NCI-H187 (cell line): ENCODE measurements around the gene CRTC3.
A peak's percentile ranks its signal among the peaks of the same experiment; 100 is the strongest.

Source experiments
- DNase-seq, 2 experiments: peaks; one replicate each; lab custom pipeline; 2025; lab: John Stamatoyannopoulos, UW

Gene CRTC3

DNA sequence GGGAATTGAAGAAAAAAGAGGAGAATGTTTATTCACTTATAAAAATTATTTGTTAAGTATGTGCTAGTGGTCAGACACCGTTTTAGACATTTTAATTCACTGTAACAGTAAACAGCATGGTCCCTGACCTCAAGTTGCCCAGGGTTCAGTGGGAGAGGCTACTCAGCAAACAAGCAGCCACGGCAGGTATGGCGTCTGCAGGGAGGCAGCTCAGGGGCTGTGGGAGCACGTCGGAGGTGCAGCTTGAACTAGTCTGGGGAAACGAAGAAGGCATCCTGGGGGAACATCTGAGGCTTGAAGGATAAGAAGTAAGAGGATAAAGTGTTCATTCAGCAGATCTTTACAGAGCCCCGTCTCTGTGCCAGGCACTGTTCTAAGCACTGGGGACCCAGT is 66.0 kb downstream of the CRTC3 start:
- DNase-seq, result no peak

GRCh38 chr15:90596943-90597342 is 67.2 kb downstream of the CRTC3 start:
- no peak for DNase-seq

DNA sequence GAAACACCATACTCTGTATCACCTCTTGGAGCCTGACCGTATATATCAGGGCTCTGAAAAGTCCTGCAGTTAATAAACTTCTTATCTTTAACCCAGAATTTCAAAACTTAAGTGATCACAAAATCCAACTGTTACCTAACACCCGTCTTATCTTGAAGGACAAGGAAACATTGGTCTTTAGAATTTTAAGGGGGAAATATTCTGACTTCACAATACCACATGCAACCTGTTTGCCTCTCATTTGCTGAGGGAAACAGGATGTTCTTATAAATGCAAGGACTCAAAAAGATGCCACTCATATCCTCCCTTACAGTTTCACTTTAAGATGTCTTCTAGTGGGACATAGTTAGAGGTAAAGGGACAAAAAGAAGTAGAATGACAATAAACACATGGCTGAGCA is 67.9 kb downstream of the CRTC3 start:
- no peak for DNase-seq

DNA sequence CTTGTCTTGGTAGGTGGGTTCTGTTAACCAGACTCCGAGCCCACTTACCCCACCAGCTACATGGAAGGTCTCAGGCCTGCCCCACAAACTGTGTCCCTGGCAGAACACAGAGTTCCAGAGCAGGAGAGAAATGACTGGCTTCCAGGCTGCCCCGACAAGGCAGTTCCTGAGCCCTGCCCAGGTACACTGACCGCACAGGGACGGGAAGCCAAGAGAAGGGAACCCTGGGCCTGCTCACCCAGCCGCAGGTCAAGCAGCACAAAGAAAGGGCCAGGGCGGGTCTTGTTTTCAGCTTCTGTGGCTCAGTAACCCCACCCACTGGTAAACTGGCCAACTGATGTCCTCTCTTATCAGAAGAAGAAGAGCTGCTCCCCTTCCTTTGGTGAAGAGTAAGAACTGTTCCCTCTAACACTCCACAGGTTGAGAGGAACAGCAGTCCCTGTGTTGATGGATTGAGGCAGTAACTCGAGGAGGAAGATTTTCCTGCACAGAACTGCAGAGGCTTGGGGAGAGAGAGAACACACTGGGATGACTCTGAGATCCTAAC is 68.4 kb downstream of the CRTC3 start:
- no peak for DNase-seq

- DNase-seq, result no peak
Measured at GRCh38 chr15:90598679-90599078, 69.0 kb downstream of the CRTC3 start.

- DNase-seq, result no peak
Measured at GRCh38 chr15:90599116-90599515, 69.4 kb downstream of the CRTC3 start.

DNA sequence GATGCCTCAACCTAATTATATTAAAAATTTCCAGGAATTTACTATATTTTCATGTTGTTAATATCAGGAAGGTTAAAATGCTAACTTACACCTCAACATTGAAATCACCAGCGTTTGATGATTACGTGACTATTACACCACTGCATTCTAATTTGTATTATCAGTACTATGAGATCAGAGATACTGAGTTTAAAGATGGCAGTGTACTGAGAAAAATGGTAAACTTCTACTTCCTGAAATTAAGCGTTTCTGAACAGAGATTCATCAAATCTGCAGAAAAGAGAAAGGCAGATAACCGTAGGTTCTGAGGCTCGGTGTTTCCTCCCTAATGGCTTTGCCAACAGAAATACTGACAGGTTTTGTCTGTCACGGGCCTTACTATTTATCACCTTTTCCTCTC is 69.9 kb downstream of the CRTC3 start:
- no peak for DNase-seq

DNA sequence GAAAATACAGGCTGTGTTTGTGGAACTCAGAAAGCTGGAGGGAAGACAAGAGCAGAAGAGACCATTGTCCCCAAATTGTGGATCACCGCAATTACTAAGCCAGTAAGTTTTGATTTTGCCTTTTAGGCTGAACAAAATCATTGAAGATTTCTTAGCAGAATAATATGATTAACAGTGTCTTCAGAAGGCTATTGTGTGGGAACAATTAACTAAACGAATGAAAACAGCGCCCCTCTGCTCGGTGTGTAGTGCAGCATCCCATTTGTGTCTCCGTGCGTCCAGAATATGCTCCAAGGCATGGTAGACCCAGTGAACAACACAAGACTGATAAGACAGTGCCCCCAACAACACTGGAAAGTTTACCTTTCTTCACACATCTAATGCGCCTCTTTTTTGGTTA is 71.2 kb downstream of the CRTC3 start:
- no peak for DNase-seq

DNA sequence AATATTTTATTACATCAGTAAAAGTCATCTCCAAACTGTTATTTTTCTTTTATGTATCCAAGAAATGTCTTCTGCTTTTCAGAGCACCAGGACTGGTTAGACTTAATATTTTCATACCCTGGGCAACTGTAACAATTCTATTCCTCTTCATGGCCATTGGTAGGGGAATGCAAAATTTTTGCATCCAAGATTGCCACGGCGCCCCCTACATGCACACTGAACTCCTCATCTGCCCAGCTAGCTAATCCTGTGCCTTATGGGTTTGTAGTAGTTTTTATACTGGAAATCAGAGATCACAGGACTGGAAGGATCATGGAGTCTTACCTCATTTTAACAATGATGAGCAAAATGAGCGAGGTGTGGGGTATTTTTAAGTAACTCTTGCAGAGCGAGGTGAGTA is 74.2 kb downstream of the CRTC3 start:
- DNase-seq, result no peak

DNA sequence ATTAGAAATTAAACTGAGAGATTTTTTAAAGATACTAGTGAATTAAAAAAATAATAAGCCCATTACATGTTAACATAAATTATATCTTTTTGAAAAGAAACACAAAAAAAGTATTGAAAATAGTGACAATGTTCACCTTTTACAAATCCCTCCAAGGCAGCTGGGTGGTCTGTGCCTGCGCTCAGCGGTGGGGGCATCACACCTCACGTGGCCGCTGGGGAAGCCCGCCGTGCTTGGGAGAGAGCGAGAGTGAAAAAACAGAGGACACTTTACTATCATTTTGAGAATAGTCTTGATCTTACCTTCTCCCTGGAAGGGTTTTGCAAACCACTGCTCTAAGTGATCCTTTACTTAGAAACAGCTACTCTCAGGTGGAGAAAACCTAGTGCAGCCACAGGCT is 76.9 kb downstream of the CRTC3 start:
- no peak for DNase-seq

DNA sequence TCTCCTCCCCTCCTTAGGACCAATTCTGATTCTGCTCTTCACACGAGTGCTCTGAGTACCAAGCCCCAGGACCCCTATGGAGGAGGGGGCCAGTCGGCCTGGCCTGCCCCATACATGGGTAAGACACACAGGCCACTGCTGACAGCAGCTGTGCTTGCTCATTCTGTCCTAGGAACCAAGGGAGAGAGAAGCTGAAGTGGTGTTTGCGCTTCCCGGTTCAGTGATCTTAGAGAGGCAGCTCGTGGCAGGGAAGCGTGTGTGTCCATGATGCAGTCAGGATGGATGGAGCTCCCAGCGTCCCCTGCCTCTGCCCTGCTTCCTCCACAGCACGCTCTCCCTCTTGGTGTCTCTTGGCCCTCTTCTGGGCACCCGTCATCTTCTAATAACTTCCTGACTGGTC is 77.6 kb downstream of the CRTC3 start:
- peak; percentile 74 to 75 for DNase-seq

GRCh38 chr15:90609242-90610180 is 79.8 kb downstream of the CRTC3 start:
- no peak for DNase-seq

GRCh38 chr15:90610190-90610589 is 80.5 kb downstream of the CRTC3 start:
- no peak for DNase-seq

GRCh38 chr15:90611157-90611556 is 81.4 kb downstream of the CRTC3 start:
- DNase-seq, result no peak

- DNase-seq, result no peak
Measured at GRCh38 chr15:90617171-90617570, 87.4 kb downstream of the CRTC3 start.

DNA sequence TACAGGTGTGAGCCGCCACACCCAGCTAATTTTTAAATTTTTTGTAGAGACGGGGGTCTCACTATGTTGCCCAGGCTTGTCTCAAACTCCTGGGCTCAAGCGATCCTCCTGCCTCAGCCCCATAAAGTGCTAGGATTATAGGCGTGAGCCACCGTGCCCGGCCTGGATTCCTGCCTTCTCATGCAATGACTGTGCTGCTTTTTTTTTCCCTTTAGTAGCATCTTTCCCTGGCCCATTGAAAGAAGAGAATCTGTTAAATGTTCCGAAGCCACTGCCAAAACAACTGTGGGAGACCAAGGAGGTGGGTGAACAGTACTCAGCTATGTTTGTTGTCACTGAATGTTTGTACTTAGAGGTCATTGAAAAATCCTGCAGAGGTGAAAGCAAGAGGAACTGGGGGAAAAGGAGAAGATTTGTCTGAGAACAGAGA is 88.0 kb downstream of the CRTC3 start:
- no peak for DNase-seq

GRCh38 chr15:90618330-90619125 is 88.8 kb downstream of the CRTC3 start:
- DNase-seq, result no peak

GRCh38 chr15:90619468-90619867 is 89.7 kb downstream of the CRTC3 start:
- DNase-seq, result no peak

DNA sequence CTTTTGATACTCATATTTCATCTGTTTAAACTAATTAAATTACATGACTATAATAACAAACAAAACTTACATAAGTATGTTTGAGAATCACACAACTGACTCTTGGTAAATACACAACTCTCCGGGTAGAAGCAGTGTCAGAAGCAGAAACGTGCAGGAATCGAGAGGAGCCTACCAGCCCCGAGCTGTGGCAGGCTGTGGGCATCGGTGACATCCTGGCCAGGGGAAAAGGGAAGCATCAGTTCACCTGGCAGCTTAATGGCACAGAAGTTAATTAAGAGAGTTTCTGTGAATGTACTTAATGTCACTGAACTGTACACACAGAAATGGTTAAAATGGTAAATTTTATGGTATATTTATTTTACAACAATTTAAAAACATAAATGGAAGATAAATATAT is 90.2 kb downstream of the CRTC3 start:
- no peak for DNase-seq

- no peak for DNase-seq
Measured at GRCh38 chr15:90620379-90621067, 90.8 kb downstream of the CRTC3 start.

- DNase-seq, result no peak
Measured at GRCh38 chr15:90623854-90624253, 94.1 kb downstream of the CRTC3 start.

DNA sequence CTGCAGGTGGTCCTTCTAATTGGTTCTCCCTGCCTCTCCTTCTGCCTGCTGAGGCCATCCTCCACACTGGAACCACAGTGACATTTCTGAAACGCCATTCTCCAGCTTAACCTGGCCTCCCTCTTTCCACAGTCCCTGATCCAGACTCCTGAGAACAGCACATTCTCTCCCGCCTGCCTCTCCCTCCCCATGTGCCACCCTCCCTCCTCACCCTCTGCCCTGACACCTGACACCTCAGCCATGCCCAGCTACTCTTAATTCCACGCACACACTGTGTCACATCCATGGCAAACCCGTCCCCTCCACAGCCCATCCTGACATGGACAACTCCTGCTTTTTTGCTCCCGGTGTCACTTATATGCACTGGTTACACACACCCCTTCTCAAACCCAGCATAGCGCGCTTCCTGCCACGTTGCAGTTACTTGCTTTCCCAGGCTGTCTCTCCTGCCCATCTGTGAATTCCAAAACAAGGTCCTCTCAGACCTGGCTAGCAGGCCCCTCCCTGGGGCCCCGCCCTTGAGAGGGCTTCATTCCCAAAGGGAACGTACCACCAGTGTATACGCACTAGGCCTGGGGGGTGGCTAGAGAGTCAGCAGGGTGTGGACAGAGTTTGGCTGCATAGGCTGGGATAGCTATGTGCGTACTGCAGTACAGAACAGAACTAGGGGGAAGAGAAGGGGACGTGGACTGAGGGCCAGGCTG is 94.7 kb downstream of the CRTC3 start:
- no peak for DNase-seq
